Ovary (tissue), 9 donors: ENCODE results near the gene CD7. TPM values are rescaled to one million over a fixed set of nuclear protein-coding genes. Genes with fewer than 3 reads are reported as not detected.
A peak's percentile ranks its signal among the peaks of the same experiment; 100 is the strongest.

Experiments
- DNase-seq, 5 donors: peaks; one replicate each; pipeline ENCODE4 v3.0.0-alpha.2; 2019 to 2020
- H3K27ac ChIP-seq, 2 donors: fragments of 200-600 bp; one replicate each; pipeline versions ENCODE4 v1.5.1 to v1.8.0; 2019 to 2022
- H3K27me3 ChIP-seq: fragments of 200-600 bp; one replicate; pipeline ENCODE4 v1.8.0; 2022
- H3K36me3 ChIP-seq: fragments of 200-600 bp; sonication (generic); one replicate; pipeline ENCODE4 v1.5.1; 2019
- H3K4me1 ChIP-seq: one replicate; pipeline ENCODE4 v1.8.1; 2013; ENCODE audit warnings: mild to moderate bottlenecking, moderate library complexity; ENCODE audit not compliant: insufficient read depth
- H3K4me3 ChIP-seq: fragments of 200-600 bp; sonication (generic); one replicate; pipeline ENCODE4 v1.5.1; 2017
- H3K9me3 ChIP-seq, 2 donors: fragments of 200-600 bp in 1 of 2; sonication (generic) in 1 of 2; one replicate each; pipeline versions ENCODE4 v1.5.1 to v1.8.1; 2013 to 2019; ENCODE audit warnings: mild to moderate bottlenecking in 1 of 2, moderate library complexity in 1 of 2
- CTCF ChIP-seq, 3 donors: fragments of 450-650 bp in 2 of 3; fragments of 200-600 bp in 1 of 3; IDR thresholded peaks; one replicate each; pipeline versions ENCODE4 v1.5.1 to v1.8.0; 2016 to 2022; ENCODE audit warnings: antibody characterized with exemption in 3 of 3, mild to moderate bottlenecking in 1 of 3
- EP300 ChIP-seq: sonication (generic); formaldehyde crosslinking; IDR thresholded peaks from one replicate; pipeline ENCODE4 v1.6.1; 2017; ENCODE audit warnings: antibody characterized with exemption
- POLR2A ChIP-seq: fragments of 450-650 bp; IDR thresholded peaks from one replicate; pipeline ENCODE4 v1.6.1; 2017; ENCODE audit warnings: antibody characterized with exemption, mild to moderate bottlenecking, moderate library complexity
- WGBS, 3 donors: extraction: QIAGEN DNeasy Blood & Tissue Kit in 1 of 3; methylation state at CpG; one replicate each; pipeline versions ENCODE4 v1.1.5 to v1.1.7; 2013 to 2017; 5-methylcytosine and 5-hydroxymethylcytosine counted together
- intact Hi-C, 4 donors: fragments of 100-400 bp; cut with DNase I; formaldehyde crosslinking; loops; one replicate each; pipeline versions ENCODE4 v1.11.0 to v1.15.1; 2022 to 2023
- polyA plus RNA-seq, 2 donors: library from polyadenylated mRNA; stranded (reverse); fragments of 200-250 nt in 1 of 2; fragments of 350-450 nt in 1 of 2; fragmentation: Illumina TruSeq in 1 of 2; extraction: RNeasy Lipid Tissue Mini Kit (QIAGEN cat#74804) in 1 of 2; gene quantifications; one replicate each; pipeline ENCODE4 v1.2.3, GENCODE V29; 2013 to 2014
- total RNA-seq, 7 donors: library from RNA; depleted of rRNA in 2 of 7; stranded (reverse); fragments of >200 nt in 2 of 7; fragmentation: NEBNext Ultra II Directional in 3 of 7; extraction: Animal tissue kit (Norgen Biotek cat#: 25700) in 3 of 7; gene quantifications; one replicate each; pipeline versions ENCODE4 v1.1.0 to v1.2.4, GENCODE V29; 2016 to 2023
- donor health status: DM: no; HTN: no; CAD: no; lungs with moderate emphysema.
- donor health status: DM: no; HTN: no; CAD: no.
- donor health status: Bipolar disorder and iron deficiency.
- donor health status: DM: yes; HTN: yes; CAD: no.
- donor health status: DM: no; HTN: no; CAD: no.
- donor health status: DM: yes; HTN: yes; CAD: no.

CD7 gene
- total and polyA plus RNA-seq, 9 donors = 0.48 to 1.3 (median 1.1) TPM; not detected in 3

- H3K4me1 ChIP-seq = peaks cover 8% of the 10 kb centered on the region
- 3 to 10% (median 4%) methylated on average over 30 to 80 of the region's 80 CpGs for WGBS, 3 donors
- intact Hi-C loops = no loop called here
Measured at GRCh38 chr17:82273327-82274133, 43.9 kb downstream of the CD7 start, which contains the start of gene CSNK1D. Gene CSNK1D, minus strand, starts transcription at chr17:82273700. Its CDS starts 319 bp downstream, at chr17:82273381.

GRCh38 chr17:82272495-82273326 is 44.7 kb downstream of the CD7 start:
- peak overlapping the region; percentile 86 to 97 for H3K27ac ChIP-seq
- peak overlapping the region; percentile 94 for H3K4me3 ChIP-seq
- intact Hi-C loops = no loop called here
- peak in 3 of 5 donors; percentile 58 to 72 (median 64) for DNase-seq
- H3K4me1 ChIP-seq = peaks cover 14% of the 10 kb centered on the region
- no peaks in the 10 kb centered on the region for H3K27me3 ChIP-seq
- H3K36me3 ChIP-seq = no peaks in the 10 kb centered on the region
- H3K9me3 ChIP-seq = no peaks in the 10 kb centered on the region
- no peak for TF ChIP-seq EP300
- no peak for TF ChIP-seq CTCF (IDR thresholded peaks at IDR 0.05)
- no peak for TF ChIP-seq POLR2A
- 0 to 1% (median 0%) methylated on average over 23 to 56 of the region's 57 CpGs for WGBS, 3 donors

More at GRCh38 chr17:82273327-82274133, 43.9 kb downstream of the CD7 start, which contains the start of gene CSNK1D:
- DNase-seq = peak; percentile 89 to 95 (median 92)
- H3K36me3 ChIP-seq = no peaks in the 10 kb centered on the region
- H3K27ac ChIP-seq = peak within 1 kb of the TSS; percentile 86 to 97
- peak within 1 kb of the TSS; percentile 94 for H3K4me3 ChIP-seq
- no peaks in the 10 kb centered on the region for H3K27me3 ChIP-seq
- TF ChIP-seq CTCF (IDR thresholded peaks at IDR 0.05) = no peak
- TF ChIP-seq POLR2A = peak; percentile 66
- TF ChIP-seq EP300 = peak; percentile 66
- H3K9me3 ChIP-seq = no peaks in the 10 kb centered on the region

- H3K27me3 ChIP-seq = no peaks in the 10 kb centered on the region
- no peak overlapping the region for H3K27ac ChIP-seq
- no peak for DNase-seq
- TF ChIP-seq CTCF (IDR thresholded peaks at IDR 0.05) (no peak), EP300 (no peak), POLR2A (no peak)
- WGBS, 3 donors = 64 to 73% (median 67%) methylated on average over 6 of the region's 6 CpGs
- H3K36me3 ChIP-seq = no peaks in the 10 kb centered on the region
- H3K4me1 ChIP-seq = peaks cover 19% of the 10 kb centered on the region
- intact Hi-C loops = no loop called here
- no peaks in the 10 kb centered on the region for H3K9me3 ChIP-seq
- no peak overlapping the region for H3K4me3 ChIP-seq
Measured at GRCh38 chr17:82271401-82271800, 46.0 kb downstream of the CD7 start.

GRCh38 chr17:82270651-82271050 is 46.8 kb downstream of the CD7 start:
- Histone ChIP-seq H3K9me3 (no peaks in the 10 kb centered on the region), H3K36me3 (no peaks in the 10 kb centered on the region), H3K4me3 (no peak overlapping the region), H3K27ac (no peak overlapping the region), H3K27me3 (no peaks in the 10 kb centered on the region), H3K4me1 (peaks cover 19% of the 10 kb centered on the region)
- 73 to 79% (median 78%) methylated on average over 12 of the region's 12 CpGs for WGBS, 3 donors
- intact Hi-C loops = no loop called here
- no peak for TF ChIP-seq EP300
- TF ChIP-seq POLR2A = no peak
- TF ChIP-seq CTCF (IDR thresholded peaks at IDR 0.05) = no peak
- DNase-seq = no peak
